HG02870 (cell line): ENCODE measurements around the gene KHK.

Experiments used
- ATAC-seq: cut with Tn5 transposase; IDR thresholded peaks from one replicate; pipeline ENCODE4 v1.9.1; 2021; ENCODE audit warnings: mild to moderate bottlenecking, moderate library complexity; ENCODE audit not compliant: unreplicated experiment

The KHK gene

GRCh38 chr2:27149570-27150405, 63.2 kb downstream of the KHK start:
- no peak for ATAC-seq
